NAMALWA (cell line): ENCODE results near the gene DLX5.

ENCODE experiments used
- DNase-seq: peaks from one replicate; pipeline ENCODE4 v3.0.0-alpha.2; 2015; ENCODE audit warnings: low spot score

DLX5 gene

DNA sequence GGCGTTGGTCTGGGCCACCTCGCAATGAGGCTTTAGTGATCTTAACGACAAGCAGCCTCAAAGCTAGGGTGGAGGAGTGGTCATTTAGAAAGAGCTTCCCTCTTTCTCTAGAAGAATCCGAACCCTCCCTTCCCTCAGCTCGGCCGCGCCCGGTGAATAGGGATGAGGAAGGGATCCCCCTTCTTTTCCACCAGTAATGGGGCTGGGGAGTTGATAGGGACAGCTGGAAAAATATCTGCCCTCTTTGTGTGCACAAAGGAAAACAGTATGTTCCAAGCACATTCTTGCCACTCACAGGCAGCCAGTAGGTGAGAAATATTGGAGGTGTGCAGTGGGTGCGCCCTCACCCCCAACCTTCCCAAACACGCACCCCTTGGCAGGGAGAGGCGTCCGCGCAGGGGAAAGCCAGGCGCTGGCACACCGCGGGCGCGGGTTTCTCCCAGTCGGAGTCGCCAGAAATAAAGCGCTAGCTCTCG is 6.5 kb downstream of the DLX5 start:
- DNase-seq, result no peak

DNA sequence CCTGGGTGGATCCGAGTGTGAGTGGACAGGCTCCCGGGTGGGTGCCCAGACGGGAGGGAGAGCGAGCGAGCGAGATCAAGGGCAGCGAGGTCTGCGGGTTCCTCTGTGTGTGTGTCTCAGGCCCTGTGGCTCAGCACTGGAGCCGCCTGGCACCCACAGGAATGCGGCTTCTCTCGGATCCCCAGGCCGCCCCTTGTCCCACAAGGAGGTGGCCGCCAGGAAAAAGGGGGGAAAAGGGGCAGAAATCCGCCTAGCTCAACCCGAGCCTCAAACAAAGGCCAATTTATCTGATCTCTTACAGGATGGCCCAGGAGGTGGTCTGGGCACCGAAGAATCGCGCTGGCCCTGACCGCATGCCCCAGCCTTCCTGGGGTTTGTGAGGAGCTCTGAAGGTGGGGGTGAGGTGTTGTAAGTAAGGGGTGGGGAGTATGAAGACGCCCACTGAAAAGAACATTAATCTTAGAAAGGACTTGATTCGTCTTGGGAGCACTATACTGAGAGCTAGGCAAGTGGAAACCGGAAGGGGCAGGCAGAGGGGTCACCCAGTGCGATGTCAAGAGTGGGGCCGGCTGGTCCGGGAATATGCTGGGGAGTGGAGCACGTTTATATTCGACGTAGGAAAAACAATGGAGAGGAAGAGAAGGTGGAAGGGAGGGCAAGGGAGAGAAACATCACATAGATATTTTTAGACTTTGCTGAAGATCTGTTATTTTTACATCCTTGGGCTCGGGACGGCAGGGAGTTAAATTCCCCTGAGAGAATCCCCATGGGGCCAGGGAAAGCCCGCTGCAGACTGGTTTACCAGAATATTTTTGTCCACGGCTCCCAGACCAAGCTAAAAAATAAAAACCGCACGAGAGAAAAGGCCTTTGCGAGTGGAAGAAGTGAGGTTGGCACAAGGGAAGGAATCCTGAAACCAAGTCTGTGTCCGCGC is 7.2 kb downstream of the DLX5 start:
- DNase-seq, result no peak

DNA sequence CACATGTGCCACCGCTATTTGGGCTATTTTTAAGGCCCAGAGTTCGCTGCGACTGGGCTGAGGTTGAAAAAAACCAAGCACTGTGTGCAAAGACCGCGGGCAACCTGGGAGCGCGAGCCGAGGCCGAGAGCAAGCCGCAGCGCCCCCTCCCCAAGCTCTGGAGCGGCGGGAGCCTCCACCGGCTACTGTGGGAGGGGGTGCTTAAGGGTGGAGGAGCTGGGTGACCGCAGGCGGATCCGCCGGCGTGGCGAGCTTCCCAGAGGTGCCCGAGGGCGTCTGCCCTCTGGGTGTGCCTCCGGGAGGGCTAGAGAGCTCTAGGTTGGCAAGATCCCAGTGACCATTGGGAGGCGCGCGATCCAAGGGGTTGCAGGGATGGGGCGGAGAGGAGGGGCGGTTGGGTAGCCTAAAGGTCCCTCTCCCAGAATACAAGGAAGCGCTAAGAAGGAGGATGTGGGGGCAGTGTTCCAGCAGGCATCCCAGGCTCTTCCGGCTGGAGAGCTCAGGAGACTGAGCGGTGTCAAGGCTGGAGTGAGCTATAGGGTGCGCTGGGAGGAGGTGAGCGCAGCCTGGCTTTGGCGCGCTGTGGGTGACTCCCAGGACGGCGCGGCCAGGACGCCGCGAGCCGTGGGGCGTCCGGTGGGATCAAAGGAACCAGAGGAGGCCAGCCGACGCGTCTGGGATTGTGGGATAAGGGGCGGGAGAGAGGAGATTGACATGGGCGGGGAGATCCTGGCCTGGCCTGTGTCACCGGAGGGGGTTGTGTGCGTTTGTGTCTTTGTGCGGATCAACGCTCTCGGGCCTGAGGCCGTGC is 8.0 kb downstream of the DLX5 start:
- no peak for DNase-seq

DNA sequence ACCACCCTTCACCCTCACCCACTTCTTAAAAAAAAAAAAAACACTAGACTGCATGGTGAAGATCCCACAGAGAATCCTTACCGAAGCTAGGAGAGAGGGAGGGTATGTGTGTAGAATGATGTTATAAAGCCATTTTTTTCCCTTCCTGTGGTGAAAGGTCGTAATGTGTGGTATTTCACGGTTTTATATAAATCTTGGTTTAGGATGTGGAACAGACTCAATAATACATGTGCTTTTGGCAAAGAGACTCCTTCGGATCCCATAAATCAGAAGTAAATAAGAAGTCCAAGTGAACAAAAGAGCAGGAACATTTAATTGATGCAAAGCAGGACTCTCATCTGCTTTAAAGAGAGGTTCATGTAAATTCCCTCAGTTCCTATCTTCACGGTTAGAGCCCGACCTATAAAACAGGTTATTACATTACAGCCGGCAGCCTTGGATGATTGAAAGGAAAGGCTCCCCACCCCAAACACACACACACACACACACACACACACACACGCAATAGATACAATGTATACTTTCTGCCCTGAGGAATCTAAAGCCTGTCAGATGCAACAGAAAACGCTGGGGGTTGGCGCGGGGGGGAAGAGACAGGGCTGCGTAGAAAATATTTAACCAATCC is 8.8 kb downstream of the DLX5 start:
- no peak for DNase-seq

DNA sequence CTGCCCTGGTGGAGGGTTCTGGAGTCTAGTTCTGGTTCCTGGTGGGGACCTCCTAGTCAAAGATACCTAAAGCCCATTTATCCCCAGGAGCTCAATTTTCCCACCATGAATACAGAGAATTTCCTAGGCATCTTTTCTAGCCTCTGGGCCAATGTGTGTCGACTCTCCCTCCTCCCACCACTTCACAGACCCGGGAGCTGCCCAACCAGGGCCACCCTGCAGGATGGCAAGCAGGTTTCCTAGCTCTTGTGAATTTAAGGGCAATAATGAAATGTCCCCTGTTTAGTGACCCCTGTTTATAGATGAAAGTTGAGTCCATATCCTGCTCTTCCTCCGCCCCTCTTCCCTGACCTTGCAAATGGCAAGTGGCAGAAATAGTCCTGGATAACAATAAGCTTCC is 9.4 kb downstream of the DLX5 start:
- no peak for DNase-seq

DNA sequence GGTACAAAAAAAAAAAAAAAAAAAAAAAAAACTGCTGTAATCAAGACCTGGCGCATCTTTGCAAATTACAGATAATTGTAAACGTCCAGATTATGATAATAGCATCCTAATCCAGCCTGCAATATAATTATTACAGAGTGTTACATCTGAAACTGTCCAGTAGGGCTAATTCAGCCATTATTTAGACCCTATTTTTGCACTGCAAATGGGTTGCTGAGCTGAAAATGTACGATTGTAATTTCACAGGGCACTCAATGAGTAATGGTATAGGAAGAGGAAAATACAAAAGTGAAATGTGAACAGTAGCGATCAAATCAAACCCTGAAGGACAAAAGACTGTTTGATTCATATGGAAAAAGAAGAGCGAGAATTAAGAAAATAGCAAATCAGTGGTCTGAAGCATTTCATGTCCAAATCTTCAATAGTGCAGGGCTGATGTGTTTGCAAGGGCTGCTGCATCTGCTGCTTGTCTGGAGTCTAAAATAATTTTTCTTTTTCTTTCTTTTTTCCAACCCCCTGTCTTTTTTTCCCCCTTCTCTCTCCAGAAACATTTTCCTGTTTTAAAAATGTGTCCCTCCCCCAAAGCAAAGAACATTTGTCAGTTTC is 10.4 kb downstream of the DLX5 start:
- no peak for DNase-seq

DNA sequence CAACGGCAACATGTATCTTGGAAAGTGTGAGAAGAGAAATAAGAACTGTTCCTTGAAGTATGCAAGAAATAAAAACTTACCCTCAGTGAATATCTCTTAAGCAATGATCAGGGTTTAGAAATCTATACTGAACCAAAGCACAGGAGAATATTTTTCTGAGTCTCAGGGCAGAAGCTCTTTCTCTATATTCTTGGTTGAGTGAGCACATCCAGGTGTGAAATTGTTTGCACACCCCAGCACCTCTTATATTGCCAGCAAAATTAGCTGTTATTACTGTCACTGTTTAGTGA is 10.8 kb downstream of the DLX5 start:
- no peak for DNase-seq

DNA sequence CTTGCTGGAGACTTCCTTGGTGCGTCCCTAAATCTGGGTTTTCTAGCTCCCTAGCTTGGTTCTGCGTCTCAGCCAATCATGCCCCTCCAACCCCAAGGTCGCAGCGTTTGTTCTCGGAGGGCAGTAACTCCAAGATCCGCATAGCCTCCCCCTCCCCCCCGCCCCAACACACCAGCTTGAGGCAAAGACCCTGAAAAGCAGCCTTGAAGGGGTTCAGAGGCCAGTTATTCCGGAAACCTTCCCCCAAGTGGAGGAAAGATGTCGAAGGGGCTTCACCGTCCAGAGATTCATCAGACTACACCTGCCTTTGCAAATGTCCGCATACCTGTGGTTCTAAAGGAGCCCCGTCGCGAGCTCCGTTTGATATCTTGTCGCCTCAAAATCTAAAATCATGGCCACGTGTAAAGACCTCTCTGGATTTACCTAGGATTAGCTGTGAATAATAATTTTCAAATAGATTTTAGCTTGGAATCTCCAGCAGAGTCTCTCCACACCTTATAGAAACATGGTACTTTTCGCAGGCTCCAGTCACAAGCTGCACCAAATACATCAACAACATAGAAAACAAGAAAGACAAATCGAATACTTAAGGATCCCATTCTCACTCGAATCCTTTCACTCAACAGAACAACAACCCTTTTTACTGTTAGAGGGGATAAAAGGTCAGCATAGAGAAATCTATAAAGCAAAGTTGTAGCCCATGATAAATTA is 11.3 kb downstream of the DLX5 start:
- no peak for DNase-seq

DNA sequence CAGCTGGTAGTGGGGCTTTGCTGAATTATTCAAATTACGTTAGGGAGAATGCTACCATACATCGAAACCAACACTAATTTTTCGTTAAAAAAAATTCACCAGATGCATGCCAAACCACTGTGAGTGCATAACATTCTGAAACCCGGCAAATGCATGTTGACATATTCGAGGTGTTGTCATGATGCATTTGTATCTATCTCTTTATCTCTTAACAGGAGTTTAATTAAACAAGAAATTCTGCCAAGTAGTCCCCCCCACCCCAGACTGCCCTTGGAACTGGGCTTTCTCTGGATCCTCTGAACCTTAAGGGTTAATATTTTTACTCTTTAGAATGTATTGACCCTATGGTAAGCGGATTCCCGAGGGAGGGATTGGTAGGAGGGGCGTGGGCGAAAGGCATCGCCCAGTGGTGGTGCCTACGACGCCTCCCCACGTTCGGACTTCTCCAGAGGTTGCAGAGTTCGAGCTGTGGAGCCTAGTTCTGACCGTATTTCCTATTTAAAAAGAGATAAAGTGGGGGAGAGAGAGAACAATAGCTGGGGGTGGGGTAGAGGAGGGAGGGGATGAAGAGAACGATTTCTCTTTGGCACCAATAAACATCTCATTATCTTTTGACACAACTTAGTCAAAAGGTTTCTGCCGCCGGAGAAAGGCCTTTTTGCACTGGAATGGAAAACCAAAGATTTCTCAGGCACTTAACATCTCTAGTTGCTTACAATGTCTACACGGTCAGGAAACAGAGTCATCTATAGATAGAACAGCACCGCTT is 12.1 kb downstream of the DLX5 start:
- DNase-seq, result no peak

DNA sequence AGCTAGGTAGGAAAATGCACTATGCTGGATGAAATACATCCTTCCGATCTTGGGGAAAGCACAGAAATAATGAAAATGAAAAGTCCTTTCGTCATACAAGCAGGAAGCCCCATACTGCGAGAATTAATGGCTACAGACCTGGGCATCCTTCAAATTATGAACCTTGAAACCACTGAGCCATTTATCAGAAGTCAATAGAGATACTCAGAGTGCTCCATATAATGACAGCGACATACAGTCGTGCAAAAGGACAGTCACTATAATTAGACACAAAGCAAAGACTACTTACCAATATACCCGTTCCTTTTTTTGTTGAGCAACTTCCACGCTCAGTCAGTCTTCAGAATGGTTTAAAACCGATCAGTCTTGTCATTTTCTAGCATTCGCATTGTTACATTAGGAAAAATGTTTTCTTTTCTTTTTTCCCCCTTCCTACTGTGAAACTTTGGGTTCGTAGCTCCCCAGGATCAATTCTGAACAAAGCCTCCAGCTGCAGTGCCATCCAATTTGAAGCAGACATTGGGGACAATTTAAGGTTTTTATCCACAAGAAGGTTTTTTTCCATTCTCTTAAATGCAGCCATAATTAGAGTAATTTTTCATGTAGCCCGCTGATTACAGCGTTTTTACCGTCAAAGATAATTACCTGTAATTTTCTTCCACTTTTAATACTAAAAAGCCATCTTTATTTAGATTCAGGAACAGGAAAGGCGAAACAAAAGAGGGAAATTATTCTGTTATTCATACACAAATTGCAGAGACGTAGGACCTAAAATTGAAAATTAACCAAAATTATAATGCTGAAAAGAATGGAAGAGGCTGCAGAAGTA is 12.9 kb downstream of the DLX5 start:
- no peak for DNase-seq

DNA sequence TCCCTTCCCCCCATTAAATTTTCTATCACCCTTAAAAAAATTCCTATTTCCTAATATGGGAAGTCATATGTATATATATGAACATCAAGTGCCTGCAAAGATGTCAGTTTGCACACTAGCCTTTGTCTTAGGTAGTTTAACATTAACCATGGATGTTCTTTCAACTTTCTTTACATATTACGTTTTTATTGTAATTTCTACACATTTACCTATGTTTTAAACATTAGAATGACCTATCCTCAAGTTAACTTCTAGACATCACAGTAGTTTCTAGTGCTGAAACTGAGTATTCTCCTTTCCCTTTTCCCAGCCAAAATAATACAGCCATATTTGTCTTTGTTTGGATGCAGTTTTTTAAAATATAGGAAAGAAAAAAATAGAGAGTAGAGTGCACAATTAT is 13.5 kb downstream of the DLX5 start:
- DNase-seq, result no peak

DNA sequence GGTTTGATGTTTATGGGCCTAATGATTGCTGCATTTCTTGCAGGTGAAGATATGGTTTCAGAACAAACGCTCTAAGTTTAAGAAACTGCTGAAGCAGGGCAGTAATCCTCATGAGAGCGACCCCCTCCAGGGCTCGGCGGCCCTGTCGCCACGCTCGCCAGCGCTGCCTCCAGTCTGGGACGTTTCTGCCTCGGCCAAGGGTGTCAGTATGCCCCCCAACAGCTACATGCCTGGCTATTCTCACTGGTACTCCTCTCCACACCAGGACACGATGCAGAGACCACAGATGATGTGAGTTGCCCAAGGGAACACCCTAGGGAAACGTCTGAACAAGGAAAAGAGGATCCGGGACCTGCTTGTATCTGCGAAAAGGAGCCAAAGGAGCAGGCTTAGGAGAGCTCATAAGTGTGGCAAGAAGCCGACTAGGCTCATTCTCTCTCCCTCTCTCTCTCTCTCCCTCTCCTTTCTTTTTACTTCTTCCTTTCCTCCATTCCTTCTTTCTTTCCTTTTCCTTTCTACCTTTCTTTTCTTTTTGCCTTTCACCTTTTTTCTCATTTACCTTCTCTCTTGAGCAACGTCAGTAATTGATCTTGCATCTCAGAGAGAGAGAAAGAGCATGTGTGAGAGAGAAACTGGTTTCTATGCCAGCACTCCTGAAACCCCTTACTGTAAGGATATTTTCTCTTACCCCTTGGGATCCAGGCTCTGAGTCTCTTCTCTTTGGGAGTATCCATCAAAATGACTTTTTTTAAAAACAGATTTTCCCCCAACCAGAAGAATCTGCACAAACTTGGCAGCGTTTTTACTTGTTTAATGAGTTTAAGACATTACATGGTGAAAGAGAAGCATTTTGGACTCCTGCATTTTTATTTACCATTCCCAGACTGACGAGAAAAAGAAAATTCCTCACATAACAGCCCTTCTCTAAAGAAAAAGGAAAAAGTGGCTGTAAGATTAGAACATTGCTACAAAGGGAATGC is 14.6 kb downstream of the DLX5 start:
- no peak for DNase-seq

DNA sequence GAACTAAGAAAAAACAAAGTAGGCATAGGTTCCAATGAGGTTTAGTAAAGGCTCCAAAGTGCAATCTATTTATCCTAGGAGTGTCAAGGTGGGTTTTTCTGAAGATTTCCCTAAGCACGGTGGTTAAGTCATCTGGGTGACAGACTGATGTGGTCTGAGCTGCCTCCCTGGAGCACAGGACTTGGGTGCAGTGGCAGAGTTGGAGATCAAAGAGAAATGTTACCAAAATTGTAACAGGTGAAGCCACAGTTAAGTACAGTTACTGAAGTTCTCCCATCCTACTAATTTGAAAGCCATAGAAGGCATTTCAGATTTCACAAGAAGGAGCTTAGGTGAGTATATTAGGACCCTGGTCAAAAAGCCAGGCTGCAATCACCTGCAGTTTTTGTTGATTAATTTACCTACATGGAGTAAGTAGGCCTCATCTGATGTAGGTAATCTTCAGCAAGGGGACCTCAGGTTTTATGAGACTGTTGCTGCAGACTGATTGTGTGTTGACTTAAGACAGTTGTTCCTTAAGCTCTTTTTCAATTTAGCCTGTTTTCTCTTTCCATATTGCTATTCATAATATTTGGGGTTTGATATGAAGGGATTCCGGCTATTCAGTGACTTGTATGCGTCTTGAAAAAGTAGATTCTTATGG is 16.2 kb downstream of the DLX5 start:
- DNase-seq, result no peak

DNA sequence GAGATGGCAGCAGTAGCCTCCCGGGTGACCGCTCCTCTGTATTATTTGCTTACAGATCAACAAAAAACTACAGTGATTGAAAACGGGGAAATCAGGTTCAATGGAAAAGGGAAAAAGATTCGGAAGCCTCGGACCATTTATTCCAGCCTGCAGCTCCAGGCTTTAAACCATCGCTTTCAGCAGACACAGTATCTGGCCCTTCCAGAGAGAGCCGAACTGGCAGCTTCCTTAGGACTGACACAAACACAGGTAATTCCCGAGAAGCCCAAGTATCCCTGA is 17.1 kb downstream of the DLX5 start:
- no peak for DNase-seq

DNA sequence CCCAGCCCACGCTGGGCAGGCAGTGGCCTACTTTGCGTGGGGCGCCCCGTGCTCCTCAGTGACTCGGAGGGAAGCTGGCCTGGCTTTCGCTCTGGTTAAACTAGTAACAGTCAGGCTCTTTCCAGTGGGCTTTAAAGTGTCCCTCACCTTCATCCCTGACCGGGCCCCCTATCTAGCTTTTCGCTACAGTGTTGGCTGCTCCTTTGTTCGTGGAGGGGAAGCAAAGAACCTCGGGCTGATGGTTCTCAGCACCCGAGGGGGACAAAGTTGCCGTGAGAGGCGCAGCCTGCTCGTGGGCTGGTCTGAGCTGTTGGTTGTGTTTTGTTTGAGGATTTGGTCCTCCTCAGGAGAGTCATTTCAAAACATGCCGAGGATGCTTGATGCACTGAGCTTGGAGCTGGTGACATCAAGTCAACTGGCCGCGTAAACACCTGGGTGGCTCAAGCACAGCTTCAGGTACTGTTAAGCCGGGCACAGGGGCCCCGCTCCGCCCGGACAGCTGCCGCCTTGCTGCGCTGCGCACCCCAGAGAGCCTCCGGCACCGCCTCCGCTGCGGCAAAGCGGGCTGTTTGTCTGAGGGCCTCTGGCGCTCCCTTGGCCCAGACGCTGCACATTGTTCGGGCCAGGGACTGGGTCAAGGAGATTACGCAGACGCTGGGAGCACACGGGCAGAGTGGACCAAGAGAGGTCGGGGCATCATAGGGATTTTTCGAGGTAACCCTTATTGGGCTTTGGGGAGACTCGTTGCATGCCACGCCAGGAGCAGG is 17.6 kb downstream of the DLX5 start:
- DNase-seq, result no peak

DNA sequence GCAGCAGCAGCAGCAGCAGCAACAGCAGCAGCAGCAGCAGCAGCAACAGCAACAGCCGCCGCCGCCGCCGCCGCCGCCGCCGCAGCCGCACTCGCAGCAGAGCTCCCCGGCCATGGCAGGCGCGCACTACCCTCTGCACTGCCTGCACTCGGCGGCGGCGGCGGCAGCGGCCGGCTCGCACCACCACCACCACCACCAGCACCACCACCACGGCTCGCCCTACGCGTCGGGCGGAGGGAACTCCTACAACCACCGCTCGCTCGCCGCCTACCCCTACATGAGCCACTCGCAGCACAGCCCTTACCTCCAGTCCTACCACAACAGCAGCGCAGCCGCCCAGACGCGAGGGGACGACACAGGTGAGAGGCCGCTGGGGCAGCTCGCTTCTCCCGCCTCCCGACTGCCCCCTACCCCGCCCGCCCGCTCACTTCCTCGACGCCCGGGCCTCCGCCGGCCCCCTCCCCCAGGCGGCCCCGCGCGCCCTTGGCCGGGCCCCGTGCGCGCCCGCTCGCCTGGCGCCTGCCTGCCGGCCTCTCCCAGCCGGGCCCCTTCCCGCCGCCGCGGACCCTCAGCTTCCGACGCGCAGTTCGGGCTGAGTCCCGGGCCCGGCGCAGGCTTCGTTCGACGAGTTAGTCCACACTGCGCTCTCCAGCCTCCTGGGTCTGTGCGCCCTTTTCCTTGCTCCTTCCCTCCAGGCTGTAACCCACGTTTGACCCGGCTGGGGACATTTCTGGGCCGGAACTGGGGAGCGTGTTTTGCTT is 18.4 kb downstream of the DLX5 start:
- DNase-seq, result no peak
